ENCODE measurements around the gene RILPL1.
"Not testable (repeated sequence)": the region's sequence is repeated elsewhere in the genome, so short reads cannot be mapped to it uniquely, and the experiment has no call there.

RILPL1 gene

GRCh38 chr12:123483602-123484248 lies 49.8 kb downstream of the RILPL1 start:
- no peaks in the 10 kb centered on the region for H3K27me3 ChIP-seq (ENCODE audit: insufficient read depth, insufficient read length)
- H3K36me3 ChIP-seq (ENCODE audit: insufficient read depth, insufficient read length, low read length): peaks cover 43% of the 10 kb centered on the region
- TF ChIP-seq YY1 (IDR thresholded peaks at IDR 0.05; ENCODE audit: insufficient read depth, insufficient read length): no peak
- TF ChIP-seq SUZ12 (IDR thresholded peaks at IDR 0.05; ENCODE audit: extremely low read depth, insufficient read depth, insufficient read length): no peak
- no peak for TF ChIP-seq ZNF274 (IDR thresholded peaks at IDR 0.05; ENCODE audit: low read depth, low read length)
- no peak for DNase-seq (ENCODE audit: low read depth, low spot score)
- no peaks in the 10 kb centered on the region for H3K9me3 ChIP-seq (ENCODE audit: insufficient read depth, low read length)
- peaks cover 7% of the 10 kb centered on the region for H3K4me1 ChIP-seq (ENCODE audit: insufficient read depth, insufficient read length)
- no peak overlapping the region for H3K9ac ChIP-seq (ENCODE audit: insufficient read length, low read depth)
- H3K4me3 ChIP-seq (ENCODE audit: insufficient read length, low read depth): no peak overlapping the region

- no peak for DNase-seq (ENCODE audit: low read depth, low spot score)
- Histone ChIP-seq H3K4me3 (ENCODE audit: insufficient read length, low read depth) (no peak overlapping the region), H3K27me3 (ENCODE audit: insufficient read depth, insufficient read length) (no peaks in the 10 kb centered on the region), H3K36me3 (ENCODE audit: insufficient read depth, insufficient read length, low read length) (peaks cover 49% of the 10 kb centered on the region), H3K9ac (ENCODE audit: insufficient read length, low read depth) (no peak overlapping the region), H3K9me3 (ENCODE audit: insufficient read depth, low read length) (no peaks in the 10 kb centered on the region), H3K4me1 (ENCODE audit: insufficient read depth, insufficient read length) (peaks cover 6% of the 10 kb centered on the region)
- TF ChIP-seq ZNF274 (IDR thresholded peaks at IDR 0.05; ENCODE audit: low read depth, low read length) (no peak), YY1 (IDR thresholded peaks at IDR 0.05; ENCODE audit: insufficient read depth, insufficient read length) (no peak), SUZ12 (IDR thresholded peaks at IDR 0.05; ENCODE audit: extremely low read depth, insufficient read depth, insufficient read length) (no peak)
These were observed 50.6 kb downstream of the RILPL1 start for GRCh38 chr12:123482876-123483275.

DNA sequence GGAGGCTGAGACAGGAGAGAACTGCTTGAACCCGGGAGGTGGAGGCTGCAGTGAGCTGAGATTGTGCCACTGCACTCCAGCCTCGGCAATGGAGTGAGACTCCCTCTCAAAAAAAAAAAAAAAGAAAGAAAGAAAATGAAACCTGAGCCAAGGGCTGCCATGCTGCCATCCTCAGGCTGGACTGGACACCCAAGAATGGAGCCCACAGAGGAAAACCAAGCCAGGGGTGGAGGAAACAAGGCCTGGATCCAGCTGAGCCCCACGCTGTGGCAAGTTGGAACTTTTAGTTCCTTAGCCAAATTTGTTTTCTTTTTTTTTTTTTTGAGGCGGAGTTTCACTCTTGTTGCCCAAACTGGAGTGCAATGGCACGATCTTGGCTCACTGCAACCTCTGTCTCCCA lies 52.3 kb downstream of the RILPL1 start:
- H3K4me3 ChIP-seq (ENCODE audit: insufficient read length, low read depth); H3K9ac ChIP-seq (ENCODE audit: insufficient read length, low read depth); H3K27me3 ChIP-seq (ENCODE audit: insufficient read depth, insufficient read length); H3K4me1 ChIP-seq (ENCODE audit: insufficient read depth, insufficient read length); DNase-seq (ENCODE audit: low read depth, low spot score); H3K9me3 ChIP-seq (ENCODE audit: insufficient read depth, low read length): not testable (repeated sequence)
- peaks cover 58% of the 10 kb centered on the region for H3K36me3 ChIP-seq (ENCODE audit: insufficient read depth, insufficient read length, low read length)

GRCh38 chr12:123479442-123480180 lies 53.9 kb downstream of the RILPL1 start:
- TF ChIP-seq SUZ12 (IDR thresholded peaks at IDR 0.05; ENCODE audit: extremely low read depth, insufficient read depth, insufficient read length) (no peak), YY1 (IDR thresholded peaks at IDR 0.05; ENCODE audit: insufficient read depth, insufficient read length) (no peak), ZNF274 (IDR thresholded peaks at IDR 0.05; ENCODE audit: low read depth, low read length) (no peak)
- H3K36me3 ChIP-seq (ENCODE audit: insufficient read depth, insufficient read length, low read length): peaks cover 56% of the 10 kb centered on the region
- H3K9ac ChIP-seq (ENCODE audit: insufficient read length, low read depth): no peak overlapping the region
- H3K27me3 ChIP-seq (ENCODE audit: insufficient read depth, insufficient read length): no peaks in the 10 kb centered on the region
- DNase-seq (ENCODE audit: low read depth, low spot score): no peak
- H3K9me3 ChIP-seq (ENCODE audit: insufficient read depth, low read length): no peaks in the 10 kb centered on the region
- H3K4me3 ChIP-seq (ENCODE audit: insufficient read length, low read depth): no peak overlapping the region
- peaks cover 4% of the 10 kb centered on the region for H3K4me1 ChIP-seq (ENCODE audit: insufficient read depth, insufficient read length)

- Histone ChIP-seq H3K4me1 (ENCODE audit: insufficient read depth, insufficient read length) (peaks cover 4% of the 10 kb centered on the region), H3K36me3 (ENCODE audit: insufficient read depth, insufficient read length, low read length) (peaks cover 58% of the 10 kb centered on the region), H3K9ac (ENCODE audit: insufficient read length, low read depth) (no peak overlapping the region), H3K27me3 (ENCODE audit: insufficient read depth, insufficient read length) (no peaks in the 10 kb centered on the region), H3K4me3 (ENCODE audit: insufficient read length, low read depth) (no peak overlapping the region), H3K9me3 (ENCODE audit: insufficient read depth, low read length) (no peaks in the 10 kb centered on the region)
- no peak for DNase-seq (ENCODE audit: low read depth, low spot score)
- no peak for TF ChIP-seq SUZ12 (IDR thresholded peaks at IDR 0.05; ENCODE audit: extremely low read depth, insufficient read depth, insufficient read length)
- no peak for TF ChIP-seq ZNF274 (IDR thresholded peaks at IDR 0.05; ENCODE audit: low read depth, low read length)
- TF ChIP-seq YY1 (IDR thresholded peaks at IDR 0.05; ENCODE audit: insufficient read depth, insufficient read length): no peak
These were observed 54.8 kb downstream of the RILPL1 start for GRCh38 chr12:123478762-123479161.

DNA sequence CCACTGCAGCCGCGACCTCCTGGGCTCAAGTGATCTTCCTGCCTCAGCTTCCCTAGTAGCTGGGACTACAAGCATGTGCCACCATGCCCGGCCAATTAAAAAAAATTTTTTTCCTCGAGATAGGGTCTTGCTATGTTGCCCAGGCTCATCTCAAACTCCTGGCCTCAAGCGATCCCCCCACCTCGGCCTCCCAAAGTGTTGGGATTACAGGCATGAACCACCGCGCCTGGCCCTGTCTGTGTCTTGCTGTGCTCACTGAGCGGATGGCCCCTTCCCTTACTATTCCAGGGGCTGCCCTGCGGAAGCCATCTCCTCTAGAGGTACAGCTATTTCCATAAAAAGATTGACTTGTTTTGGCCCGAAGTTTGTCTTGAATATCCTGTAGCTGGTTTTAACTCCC lies 55.5 kb downstream of the RILPL1 start:
- Histone ChIP-seq H3K4me3 (ENCODE audit: insufficient read length, low read depth) (no peak overlapping the region), H3K36me3 (ENCODE audit: insufficient read depth, insufficient read length, low read length) (peaks cover 56% of the 10 kb centered on the region), H3K9me3 (ENCODE audit: insufficient read depth, low read length) (no peaks in the 10 kb centered on the region), H3K27me3 (ENCODE audit: insufficient read depth, insufficient read length) (no peaks in the 10 kb centered on the region), H3K9ac (ENCODE audit: insufficient read length, low read depth) (no peak overlapping the region), H3K4me1 (ENCODE audit: insufficient read depth, insufficient read length) (peaks cover 4% of the 10 kb centered on the region)
- no peak for DNase-seq (ENCODE audit: low read depth, low spot score)
- no peak for TF ChIP-seq SUZ12 (IDR thresholded peaks at IDR 0.05; ENCODE audit: extremely low read depth, insufficient read depth, insufficient read length)
- TF ChIP-seq YY1 (IDR thresholded peaks at IDR 0.05; ENCODE audit: insufficient read depth, insufficient read length): no peak
- TF ChIP-seq ZNF274 (IDR thresholded peaks at IDR 0.05; ENCODE audit: low read depth, low read length): no peak

- Histone ChIP-seq H3K9ac (ENCODE audit: insufficient read length, low read depth) (no peak overlapping the region), H3K4me1 (ENCODE audit: insufficient read depth, insufficient read length) (peaks cover 4% of the 10 kb centered on the region), H3K9me3 (ENCODE audit: insufficient read depth, low read length) (no peaks in the 10 kb centered on the region), H3K4me3 (ENCODE audit: insufficient read length, low read depth) (no peak overlapping the region), H3K27me3 (ENCODE audit: insufficient read depth, insufficient read length) (no peaks in the 10 kb centered on the region), H3K36me3 (ENCODE audit: insufficient read depth, insufficient read length, low read length) (peaks cover 60% of the 10 kb centered on the region)
- TF ChIP-seq SUZ12 (IDR thresholded peaks at IDR 0.05; ENCODE audit: extremely low read depth, insufficient read depth, insufficient read length): no peak
- no peak for TF ChIP-seq YY1 (IDR thresholded peaks at IDR 0.05; ENCODE audit: insufficient read depth, insufficient read length)
- TF ChIP-seq ZNF274 (IDR thresholded peaks at IDR 0.05; ENCODE audit: low read depth, low read length): no peak
- no peak for DNase-seq (ENCODE audit: low read depth, low spot score)
These were observed 58.2 kb downstream of the RILPL1 start for GRCh38 chr12:123475246-123475703.
